Gastroesophageal sphincter (tissue), 3 donors: ENCODE data around the gene TET1.

ENCODE experiments used
- EP300 ChIP-seq: sonication (generic); formaldehyde crosslinking; IDR thresholded peaks from one replicate; pipeline ENCODE4 v1.6.1; 2017; ENCODE audit warnings: antibody characterized with exemption, mild to moderate bottlenecking
- POLR2A ChIP-seq, 2 donors: fragments of 450-650 bp; IDR thresholded peaks; one replicate each; pipeline ENCODE4 v1.6.1; 2017; ENCODE audit warnings: antibody characterized with exemption in 2 of 2, mild to moderate bottlenecking in 2 of 2, moderate library complexity in 1 of 2
- POLR2AphosphoS5 ChIP-seq: sonication (generic); formaldehyde crosslinking; IDR thresholded peaks from one replicate; pipeline ENCODE4 v1.6.1; 2017; ENCODE audit warnings: antibody characterized with exemption
- TF ChIP-seq, protein P1 (sequence below), 4 experiments: fragments of 200-600 bp in 2 of 4; fragments of 450-650 bp in 2 of 4; sonication (generic) in 1 of 4; IDR thresholded peaks; one replicate each; pipeline ENCODE4 v1.5.1; 2017 to 2019; ENCODE audit warnings: antibody characterized with exemption in 4 of 4, mild to moderate bottlenecking in 2 of 4, moderate library complexity in 2 of 4

GRCh38 chr10:68553599-68553998 is 6.5 kb upstream of the TET1 start:
- TF ChIP-seq, protein P1, sequence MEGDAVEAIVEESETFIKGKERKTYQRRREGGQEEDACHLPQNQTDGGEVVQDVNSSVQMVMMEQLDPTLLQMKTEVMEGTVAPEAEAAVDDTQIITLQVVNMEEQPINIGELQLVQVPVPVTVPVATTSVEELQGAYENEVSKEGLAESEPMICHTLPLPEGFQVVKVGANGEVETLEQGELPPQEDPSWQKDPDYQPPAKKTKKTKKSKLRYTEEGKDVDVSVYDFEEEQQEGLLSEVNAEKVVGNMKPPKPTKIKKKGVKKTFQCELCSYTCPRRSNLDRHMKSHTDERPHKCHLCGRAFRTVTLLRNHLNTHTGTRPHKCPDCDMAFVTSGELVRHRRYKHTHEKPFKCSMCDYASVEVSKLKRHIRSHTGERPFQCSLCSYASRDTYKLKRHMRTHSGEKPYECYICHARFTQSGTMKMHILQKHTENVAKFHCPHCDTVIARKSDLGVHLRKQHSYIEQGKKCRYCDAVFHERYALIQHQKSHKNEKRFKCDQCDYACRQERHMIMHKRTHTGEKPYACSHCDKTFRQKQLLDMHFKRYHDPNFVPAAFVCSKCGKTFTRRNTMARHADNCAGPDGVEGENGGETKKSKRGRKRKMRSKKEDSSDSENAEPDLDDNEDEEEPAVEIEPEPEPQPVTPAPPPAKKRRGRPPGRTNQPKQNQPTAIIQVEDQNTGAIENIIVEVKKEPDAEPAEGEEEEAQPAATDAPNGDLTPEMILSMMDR (IDR thresholded peaks at IDR 0.05) = no peak
- TF ChIP-seq POLR2A (IDR thresholded peaks at IDR 0.05) = no peak
- TF ChIP-seq EP300 = no peak
- TF ChIP-seq POLR2AphosphoS5 = no peak
